ENCODE results near the gene CD47.

Gene CD47

GRCh38 chr3:108113975-108114374 is 23.1 kb upstream of the CD47 start:
- no peak overlapping the region for H3K4me3 ChIP-seq (ENCODE audit: low read depth, low read length)
- no peaks in the 10 kb centered on the region for H3K27me3 ChIP-seq (ENCODE audit: control insufficient read depth, insufficient read depth, low read length)
- H3K36me3 ChIP-seq (ENCODE audit: control insufficient read depth, insufficient read depth, low read length), result no peaks in the 10 kb centered on the region
- H3K9me3 ChIP-seq (ENCODE audit: control insufficient read depth, insufficient read depth, low read length), result no peaks in the 10 kb centered on the region
- H3K4me1 ChIP-seq (ENCODE audit: control insufficient read depth, insufficient read depth, low read length), result no peaks in the 10 kb centered on the region
- H3K9ac ChIP-seq (ENCODE audit: low read depth, low read length), result no peak overlapping the region
- no peak overlapping the region for H3K27ac ChIP-seq (ENCODE audit: low read depth, low read length)

DNA sequence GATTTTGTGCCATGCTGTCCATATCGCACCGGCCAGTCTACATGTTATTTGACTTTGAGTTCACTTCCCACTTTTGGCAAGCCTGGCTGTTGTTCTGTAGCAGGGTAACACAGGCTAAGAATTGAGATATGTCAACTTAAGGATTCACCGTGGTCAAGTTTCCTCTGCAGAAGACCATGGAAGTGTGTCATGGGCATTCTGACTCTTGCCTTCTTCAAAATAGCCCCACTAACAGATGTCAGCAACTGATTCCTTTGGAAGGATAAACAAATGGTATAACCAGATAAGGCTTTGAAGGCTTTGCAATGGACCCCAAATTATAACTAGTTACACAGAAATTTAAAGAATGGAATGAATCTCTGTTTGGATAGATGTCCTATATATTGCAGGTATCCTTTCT is 20.1 kb upstream of the CD47 start:
- no peaks in the 10 kb centered on the region for H3K27me3 ChIP-seq (ENCODE audit: control insufficient read depth, insufficient read depth, low read length)
- H3K9ac ChIP-seq (ENCODE audit: low read depth, low read length), result no peak overlapping the region
- no peaks in the 10 kb centered on the region for H3K4me1 ChIP-seq (ENCODE audit: control insufficient read depth, insufficient read depth, low read length)
- no peak overlapping the region for H3K4me3 ChIP-seq (ENCODE audit: low read depth, low read length)
- H3K9me3 ChIP-seq (ENCODE audit: control insufficient read depth, insufficient read depth, low read length), result no peaks in the 10 kb centered on the region
- no peaks in the 10 kb centered on the region for H3K36me3 ChIP-seq (ENCODE audit: control insufficient read depth, insufficient read depth, low read length)
- no peak overlapping the region for H3K27ac ChIP-seq (ENCODE audit: low read depth, low read length)

DNA sequence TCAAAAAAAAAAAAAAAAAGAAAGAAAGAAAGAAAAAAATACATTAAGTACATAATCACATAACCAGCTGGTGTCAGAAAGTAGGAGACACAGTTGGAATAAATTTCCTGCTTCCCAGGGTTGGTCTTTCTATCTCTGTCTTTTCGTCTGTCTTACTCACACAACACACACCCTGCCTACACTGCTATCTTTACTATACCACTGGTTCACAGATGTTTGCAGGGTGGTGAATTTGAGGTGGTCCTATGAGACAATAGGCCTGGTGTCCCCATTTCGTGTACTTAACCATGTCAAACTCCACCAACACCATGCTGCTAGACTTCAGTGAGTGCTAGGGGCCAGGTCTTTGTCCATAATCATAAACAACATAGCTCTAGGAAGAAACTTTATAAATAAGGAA is 17.6 kb upstream of the CD47 start:
- no peak overlapping the region for H3K4me3 ChIP-seq (ENCODE audit: low read depth, low read length)
- no peak overlapping the region for H3K9ac ChIP-seq (ENCODE audit: low read depth, low read length)
- H3K36me3 ChIP-seq (ENCODE audit: control insufficient read depth, insufficient read depth, low read length), result no peaks in the 10 kb centered on the region
- H3K4me1 ChIP-seq (ENCODE audit: control insufficient read depth, insufficient read depth, low read length), result no peaks in the 10 kb centered on the region
- no peak overlapping the region for H3K27ac ChIP-seq (ENCODE audit: low read depth, low read length)
- no peaks in the 10 kb centered on the region for H3K9me3 ChIP-seq (ENCODE audit: control insufficient read depth, insufficient read depth, low read length)
- H3K27me3 ChIP-seq (ENCODE audit: control insufficient read depth, insufficient read depth, low read length), result no peaks in the 10 kb centered on the region

DNA sequence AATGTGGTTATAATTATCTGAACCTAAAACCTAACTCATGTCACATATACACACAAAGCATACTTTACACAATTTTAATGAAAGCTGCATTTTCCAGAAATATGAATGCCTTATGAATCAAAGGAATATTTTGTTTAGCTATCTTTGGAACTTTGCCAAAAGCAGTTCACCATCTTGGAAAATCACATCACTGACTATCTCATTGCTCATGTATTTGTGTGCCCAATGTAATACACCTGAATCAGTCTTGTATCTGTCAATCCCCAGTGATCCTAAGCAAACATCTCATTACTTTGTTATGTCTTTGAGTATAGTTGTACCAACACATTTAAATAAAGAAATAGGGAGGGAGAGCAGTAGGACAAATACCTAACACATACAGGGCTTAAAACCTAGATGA is 15.6 kb upstream of the CD47 start:
- no peaks in the 10 kb centered on the region for H3K4me1 ChIP-seq (ENCODE audit: control insufficient read depth, insufficient read depth, low read length)

GRCh38 chr3:108106031-108106430 is 15.2 kb upstream of the CD47 start:
- no peaks in the 10 kb centered on the region for H3K27me3 ChIP-seq (ENCODE audit: control insufficient read depth, insufficient read depth, low read length)

More for the DNA sequence above, 15.6 kb upstream of the CD47 start:
- H3K4me3 ChIP-seq (ENCODE audit: low read depth, low read length), result no peak overlapping the region
- H3K9me3 ChIP-seq (ENCODE audit: control insufficient read depth, insufficient read depth, low read length), result no peaks in the 10 kb centered on the region
- no peaks in the 10 kb centered on the region for H3K36me3 ChIP-seq (ENCODE audit: control insufficient read depth, insufficient read depth, low read length)
- H3K27me3 ChIP-seq (ENCODE audit: control insufficient read depth, insufficient read depth, low read length), result no peaks in the 10 kb centered on the region
- H3K27ac ChIP-seq (ENCODE audit: low read depth, low read length), result no peak overlapping the region
- no peak overlapping the region for H3K9ac ChIP-seq (ENCODE audit: low read depth, low read length)

DNA sequence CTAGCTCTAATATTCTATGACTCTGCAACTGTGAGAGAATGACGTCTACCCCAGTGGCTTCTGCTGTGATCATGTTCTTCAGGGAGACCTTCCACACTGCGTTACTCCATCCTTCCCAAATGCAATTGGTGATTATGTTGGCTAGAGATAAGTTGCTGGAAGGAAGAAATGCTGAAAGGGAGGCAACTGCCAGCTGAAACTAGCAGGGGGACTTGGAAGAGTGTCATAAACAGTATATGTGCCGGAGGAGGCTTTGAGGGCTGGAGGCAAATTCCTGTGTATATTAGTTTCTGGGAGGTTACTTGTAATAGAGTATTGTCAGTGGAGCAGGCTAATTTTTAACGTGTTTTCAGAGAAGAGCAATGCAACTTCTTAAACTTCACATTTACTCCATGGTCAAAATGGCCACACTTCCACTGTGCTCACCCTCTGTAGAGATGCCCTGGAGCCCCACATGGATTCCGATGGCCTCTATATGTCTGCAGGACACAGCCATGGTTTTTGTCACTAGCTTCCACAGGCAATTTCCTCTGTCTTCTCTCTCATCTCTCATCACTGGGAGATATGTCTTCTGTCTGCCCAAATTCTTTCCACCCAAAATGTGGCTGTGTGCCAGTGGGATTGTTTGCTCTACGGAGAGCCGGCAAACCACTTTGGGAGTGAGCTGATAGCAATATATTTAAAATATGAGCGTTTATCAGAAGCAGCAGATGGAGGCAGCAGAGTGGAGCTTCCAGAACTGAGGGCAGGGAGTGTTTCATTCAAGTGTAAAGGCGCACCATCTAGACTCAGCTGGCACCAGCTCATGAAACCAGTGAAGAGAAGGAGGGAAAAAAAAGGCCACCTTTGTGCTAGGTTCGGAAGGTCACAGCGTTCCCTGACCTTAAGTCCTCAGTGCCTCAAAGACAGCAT is 13.3 kb upstream of the CD47 start:
- Histone ChIP-seq H3K4me1 (ENCODE audit: control insufficient read depth, insufficient read depth, low read length) (no peaks in the 10 kb centered on the region), H3K4me3 (ENCODE audit: low read depth, low read length) (no peak overlapping the region), H3K27ac (ENCODE audit: low read depth, low read length) (no peak overlapping the region)

More at GRCh38 chr3:108106031-108106430, 15.2 kb upstream of the CD47 start:
- Histone ChIP-seq H3K9me3 (ENCODE audit: control insufficient read depth, insufficient read depth, low read length) (no peaks in the 10 kb centered on the region), H3K27ac (ENCODE audit: low read depth, low read length) (no peak overlapping the region), H3K4me1 (ENCODE audit: control insufficient read depth, insufficient read depth, low read length) (no peaks in the 10 kb centered on the region), H3K4me3 (ENCODE audit: low read depth, low read length) (no peak overlapping the region), H3K36me3 (ENCODE audit: control insufficient read depth, insufficient read depth, low read length) (no peaks in the 10 kb centered on the region), H3K9ac (ENCODE audit: low read depth, low read length) (no peak overlapping the region)

DNA sequence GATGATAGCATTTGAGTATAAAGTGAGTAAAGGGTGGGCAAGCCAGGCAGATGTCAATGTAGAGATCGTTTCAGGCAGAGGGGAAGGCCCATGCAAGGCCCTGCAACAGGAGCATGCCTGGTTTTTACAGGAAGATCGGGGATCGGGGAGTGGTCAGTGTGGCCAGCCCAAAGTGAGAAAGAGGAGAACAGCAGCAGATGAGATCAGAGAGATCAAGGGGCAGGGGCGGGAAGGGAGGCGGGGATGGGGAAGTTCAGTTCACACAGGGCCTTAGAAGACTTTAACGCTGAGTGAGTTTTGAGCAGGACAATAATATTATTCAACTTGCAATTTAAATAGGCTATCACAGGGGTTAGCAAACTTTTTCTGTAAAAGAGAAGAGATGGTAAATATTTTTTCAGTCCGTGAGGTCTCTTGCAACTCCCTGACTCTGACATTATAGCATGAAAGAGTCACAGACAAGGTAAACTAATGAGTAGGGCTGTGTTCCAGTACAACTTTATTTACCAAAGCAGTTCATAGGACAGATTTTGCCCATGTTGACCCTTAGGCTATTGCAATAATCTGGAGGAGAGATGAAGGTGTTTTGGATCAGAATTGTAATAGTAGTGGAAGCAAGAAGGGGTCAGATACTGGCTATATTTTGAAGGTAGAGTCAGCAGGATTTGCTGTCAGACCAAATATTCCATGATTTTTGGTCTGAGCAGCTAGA is 12.4 kb upstream of the CD47 start:
- no peaks in the 10 kb centered on the region for H3K36me3 ChIP-seq (ENCODE audit: control insufficient read depth, insufficient read depth, low read length)

More for the DNA sequence above, 13.3 kb upstream of the CD47 start:
- Histone ChIP-seq H3K9me3 (ENCODE audit: control insufficient read depth, insufficient read depth, low read length) (no peaks in the 10 kb centered on the region), H3K27me3 (ENCODE audit: control insufficient read depth, insufficient read depth, low read length) (no peaks in the 10 kb centered on the region), H3K9ac (ENCODE audit: low read depth, low read length) (no peak overlapping the region), H3K36me3 (ENCODE audit: control insufficient read depth, insufficient read depth, low read length) (no peaks in the 10 kb centered on the region)

GRCh38 chr3:108102420-108103039 is 11.7 kb upstream of the CD47 start:
- Histone ChIP-seq H3K27ac (ENCODE audit: low read depth, low read length) (no peak overlapping the region), H3K9me3 (ENCODE audit: control insufficient read depth, insufficient read depth, low read length) (no peaks in the 10 kb centered on the region), H3K9ac (ENCODE audit: low read depth, low read length) (no peak overlapping the region), H3K27me3 (ENCODE audit: control insufficient read depth, insufficient read depth, low read length) (no peaks in the 10 kb centered on the region), H3K4me1 (ENCODE audit: control insufficient read depth, insufficient read depth, low read length) (no peaks in the 10 kb centered on the region), H3K4me3 (ENCODE audit: low read depth, low read length) (no peak overlapping the region), H3K36me3 (ENCODE audit: control insufficient read depth, insufficient read depth, low read length) (no peaks in the 10 kb centered on the region)

More for the DNA sequence above, 12.4 kb upstream of the CD47 start:
- no peak overlapping the region for H3K4me3 ChIP-seq (ENCODE audit: low read depth, low read length)
- no peak overlapping the region for H3K9ac ChIP-seq (ENCODE audit: low read depth, low read length)
- H3K27me3 ChIP-seq (ENCODE audit: control insufficient read depth, insufficient read depth, low read length), result no peaks in the 10 kb centered on the region
- no peaks in the 10 kb centered on the region for H3K9me3 ChIP-seq (ENCODE audit: control insufficient read depth, insufficient read depth, low read length)
- H3K27ac ChIP-seq (ENCODE audit: low read depth, low read length), result no peak overlapping the region
- H3K4me1 ChIP-seq (ENCODE audit: control insufficient read depth, insufficient read depth, low read length), result no peaks in the 10 kb centered on the region

- no peak overlapping the region for H3K4me3 ChIP-seq (ENCODE audit: low read depth, low read length)
Measured at GRCh38 chr3:108100906-108101660, 10.3 kb upstream of the CD47 start.

DNA sequence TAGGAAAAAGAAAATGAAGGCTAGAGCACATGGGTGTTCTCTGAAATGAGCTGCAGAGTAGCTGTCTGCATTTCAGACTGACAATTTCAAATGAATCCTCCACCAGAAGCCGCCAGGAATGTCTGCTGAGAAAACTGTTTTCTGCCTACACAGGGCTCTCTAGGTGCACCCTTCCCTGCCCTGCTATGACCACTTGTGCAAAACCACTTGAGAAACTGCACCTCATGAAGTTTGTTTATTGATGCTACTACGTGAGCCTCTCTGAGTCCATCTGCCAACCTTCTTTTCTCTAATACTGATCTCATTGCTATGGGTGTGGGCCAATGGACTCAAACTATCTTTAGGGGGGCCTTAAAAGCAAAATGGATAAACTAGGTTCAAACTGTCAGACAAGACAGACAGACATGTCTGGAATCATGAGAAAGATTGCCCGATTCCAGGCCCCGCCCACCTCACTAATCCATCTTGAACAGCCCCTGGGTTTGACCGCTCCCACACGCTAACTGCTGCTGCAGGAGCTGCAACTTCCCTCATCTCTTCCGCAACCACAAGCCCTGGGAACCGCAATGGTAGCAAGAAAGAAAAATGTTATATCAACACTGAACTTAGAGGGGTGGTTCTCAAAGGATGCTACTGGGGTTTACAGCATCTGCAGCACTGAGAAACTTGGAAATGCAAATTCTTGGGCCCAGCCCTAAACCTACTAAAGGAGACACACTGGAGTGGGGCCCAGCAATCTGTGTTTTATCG is 9.0 kb upstream of the CD47 start:
- H3K9ac ChIP-seq (ENCODE audit: low read depth, low read length), result no peak overlapping the region
- no peaks in the 10 kb centered on the region for H3K36me3 ChIP-seq (ENCODE audit: control insufficient read depth, insufficient read depth, low read length)
- no peak overlapping the region for H3K27ac ChIP-seq (ENCODE audit: low read depth, low read length)
- H3K27me3 ChIP-seq (ENCODE audit: control insufficient read depth, insufficient read depth, low read length), result no peaks in the 10 kb centered on the region
- no peaks in the 10 kb centered on the region for H3K4me1 ChIP-seq (ENCODE audit: control insufficient read depth, insufficient read depth, low read length)
- H3K9me3 ChIP-seq (ENCODE audit: control insufficient read depth, insufficient read depth, low read length), result no peaks in the 10 kb centered on the region
- no peak overlapping the region for H3K4me3 ChIP-seq (ENCODE audit: low read depth, low read length)

More at GRCh38 chr3:108100906-108101660, 10.3 kb upstream of the CD47 start:
- no peak overlapping the region for H3K27ac ChIP-seq (ENCODE audit: low read depth, low read length)
- H3K36me3 ChIP-seq (ENCODE audit: control insufficient read depth, insufficient read depth, low read length), result no peaks in the 10 kb centered on the region
- no peaks in the 10 kb centered on the region for H3K27me3 ChIP-seq (ENCODE audit: control insufficient read depth, insufficient read depth, low read length)
- H3K9ac ChIP-seq (ENCODE audit: low read depth, low read length), result no peak overlapping the region
- H3K9me3 ChIP-seq (ENCODE audit: control insufficient read depth, insufficient read depth, low read length), result no peaks in the 10 kb centered on the region
- H3K4me1 ChIP-seq (ENCODE audit: control insufficient read depth, insufficient read depth, low read length), result no peaks in the 10 kb centered on the region

Measured in HUES48 (cell line).